Stimulated activated CD4-positive, alpha-beta T cell treated with anti-CD3 and anti-CD28 coated beads, TNF-alpha, amount 100 ng/mL, for 48 hours (primary cell): ENCODE results near the gene BANF1.
A peak's percentile ranks its signal among the peaks of the same experiment; 100 is the strongest.

ENCODE experiments used
- DNase-seq, 3 donors: peaks; one replicate each; pipeline ENCODE4 v3.0.0-alpha.2; 2020; ENCODE audit warnings: low read depth in 3 of 3

Gene BANF1

DNA sequence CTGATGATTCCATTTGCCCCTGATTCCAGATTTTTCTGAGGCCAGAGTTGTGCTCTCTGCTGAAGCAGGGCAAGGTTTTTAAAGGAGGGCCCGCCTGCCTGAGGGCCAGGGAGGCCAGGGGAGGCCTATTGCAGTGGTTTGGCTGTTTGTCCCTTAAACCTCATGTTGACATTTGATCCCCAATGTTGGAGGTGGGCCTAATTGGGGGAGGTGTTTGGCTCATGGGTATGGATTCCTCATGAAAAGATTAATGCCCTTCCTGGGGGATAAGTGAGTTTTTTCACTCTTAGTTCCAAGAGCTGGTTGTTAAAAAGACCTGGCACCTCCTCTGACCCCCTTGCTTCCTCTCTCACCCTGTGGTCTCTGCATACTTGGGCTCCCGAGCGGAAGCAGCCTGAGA is 37.5 kb downstream of the BANF1 start:
- DNase-seq = no peak

DNA sequence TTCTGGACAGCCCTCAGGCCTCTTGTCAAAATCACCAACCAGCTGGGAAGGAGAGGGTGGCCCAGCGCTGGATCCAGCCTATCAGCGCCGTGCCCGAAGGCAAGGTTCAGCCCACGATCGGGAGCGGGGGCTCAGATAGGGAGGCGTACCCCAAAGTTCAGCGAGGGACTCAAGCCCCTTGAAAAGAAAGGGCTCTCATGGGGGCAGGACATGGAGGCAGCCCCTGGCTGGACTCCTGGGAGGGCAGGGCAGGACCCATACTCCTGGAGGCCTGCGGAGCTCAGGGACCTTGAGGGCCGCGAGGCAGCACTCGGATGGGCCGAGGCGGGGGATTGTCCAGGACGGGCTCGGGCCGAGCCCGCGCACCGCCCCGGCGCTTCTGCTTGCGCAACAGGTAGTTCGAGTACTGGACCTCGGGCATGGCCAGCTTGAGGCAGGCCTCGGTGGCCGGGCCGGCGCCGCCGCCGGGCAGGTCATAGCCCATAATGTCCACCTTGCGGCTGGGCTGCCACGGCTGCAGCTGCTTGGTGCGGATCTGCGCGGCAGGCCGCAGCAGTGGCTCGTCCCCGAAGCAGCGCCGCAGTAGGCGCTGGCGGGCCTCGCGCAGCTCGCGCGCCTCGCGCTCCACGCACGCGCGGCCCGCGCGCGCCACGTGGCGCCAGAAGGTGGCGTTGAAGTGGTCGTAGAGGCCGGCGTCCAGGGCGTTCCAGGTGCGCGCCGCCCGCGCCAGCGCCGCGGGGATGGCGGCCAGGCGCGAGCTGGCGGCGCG is 40.1 kb downstream of the BANF1 start:
- no peak for DNase-seq

DNA sequence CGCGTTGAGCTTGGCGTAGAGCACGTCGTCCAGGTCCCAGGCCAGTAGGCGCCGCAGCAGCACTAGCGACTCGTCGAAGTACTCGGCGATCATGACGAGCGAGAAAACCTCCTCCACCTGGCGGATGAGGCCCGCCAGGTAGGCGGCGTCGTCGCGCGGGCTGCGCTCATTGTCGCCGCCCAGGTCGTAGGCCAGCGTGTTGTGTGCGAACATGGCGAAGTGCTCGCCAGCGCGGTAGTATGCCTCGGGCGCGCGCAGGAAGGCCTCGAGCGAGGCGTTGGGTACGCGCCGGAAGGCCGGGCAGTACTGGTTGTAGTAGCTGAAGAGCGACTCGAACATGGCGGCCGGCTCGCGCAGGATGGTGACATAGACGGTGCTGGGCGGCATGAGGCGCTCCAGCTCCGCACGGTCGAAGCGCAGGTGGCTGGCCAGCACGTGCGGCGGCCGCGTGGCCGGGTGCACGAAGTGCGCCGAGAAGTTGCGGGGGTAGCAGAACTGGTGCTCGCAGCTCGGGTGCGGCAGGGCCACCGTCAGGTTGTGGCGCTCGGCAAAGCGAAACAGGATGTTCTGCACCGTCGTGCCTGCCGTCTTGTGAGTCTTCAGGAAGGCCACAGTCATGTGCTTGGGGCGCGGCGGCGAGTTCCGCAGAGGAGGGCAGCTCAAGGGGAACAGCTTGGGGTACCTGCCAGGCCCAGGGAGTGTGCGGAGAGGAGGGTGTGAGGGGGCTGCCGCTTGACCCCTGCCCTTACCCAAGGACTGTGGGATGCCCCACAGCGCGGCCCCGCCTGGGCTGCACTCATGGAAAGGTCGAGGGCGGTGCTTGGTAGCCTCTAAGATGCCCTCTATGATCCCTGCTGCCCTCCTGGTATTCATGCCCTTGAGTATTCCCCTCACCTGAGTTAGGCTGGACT is 40.9 kb downstream of the BANF1 start:
- no peak for DNase-seq

DNA sequence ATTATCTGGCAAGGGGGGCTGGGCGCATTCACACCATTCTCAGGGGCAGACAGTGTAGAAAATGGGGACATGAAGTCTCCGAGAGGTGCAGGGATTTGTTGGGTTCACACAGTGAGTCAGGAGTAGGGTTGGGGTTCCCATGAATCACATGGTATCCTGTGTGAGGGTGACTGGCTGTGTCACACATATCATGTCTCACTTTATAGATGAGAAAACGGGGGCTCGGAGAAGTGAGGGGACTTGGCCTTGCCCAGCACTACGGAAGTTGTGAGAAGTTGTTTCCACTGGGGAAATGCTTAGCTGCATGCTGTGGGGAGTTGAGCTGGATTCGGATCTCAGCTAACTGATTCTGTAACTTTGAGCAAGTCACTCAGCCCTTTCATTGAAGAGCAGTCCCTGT is 42.5 kb downstream of the BANF1 start:
- no peak for DNase-seq

DNA sequence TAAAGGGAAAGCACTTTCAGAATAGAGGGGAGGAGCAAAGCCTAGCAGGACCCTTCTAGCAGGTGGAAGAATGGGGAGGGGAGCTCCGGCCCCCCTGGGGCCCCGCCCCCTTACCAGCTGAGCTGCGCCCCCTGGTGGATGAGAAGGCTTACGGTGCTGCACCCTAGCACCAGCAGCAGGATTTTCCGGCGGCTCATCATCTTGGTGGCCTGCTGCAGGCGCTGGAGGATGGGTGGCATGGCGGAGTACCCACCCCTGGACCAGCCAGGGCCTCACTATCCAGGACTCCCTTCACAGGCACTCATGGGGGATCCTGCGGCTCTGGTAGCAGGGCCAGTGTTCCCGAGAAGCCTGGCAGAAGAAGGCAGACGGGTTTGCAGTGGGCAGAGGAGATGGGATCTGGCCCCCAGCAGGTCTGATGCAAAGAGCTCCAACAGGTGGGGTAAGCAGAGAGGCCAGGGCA is 42.9 kb downstream of the BANF1 start:
- peak; percentile 68 to 87 (median 72) for DNase-seq

DNA sequence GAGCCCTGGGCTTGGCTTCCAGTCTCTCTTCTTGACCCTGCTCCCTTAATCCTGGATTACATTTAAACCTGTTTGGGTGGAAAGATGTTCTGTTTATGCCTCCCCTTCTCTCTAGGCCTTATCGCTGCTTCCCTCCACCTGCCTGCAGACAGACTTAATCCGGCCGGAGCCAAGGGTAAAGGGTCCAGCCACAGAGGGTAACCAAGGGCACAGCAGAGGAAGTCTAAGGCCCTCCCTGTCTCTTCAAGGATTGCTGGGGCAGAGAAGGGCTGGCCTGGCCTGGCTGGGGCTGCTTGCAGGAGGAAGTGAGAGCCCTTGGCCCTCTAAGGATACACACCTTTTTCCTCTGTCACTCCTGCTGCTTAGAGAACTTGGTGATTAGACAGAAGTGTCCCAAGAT is 44.6 kb downstream of the BANF1 start:
- no peak for DNase-seq

DNA sequence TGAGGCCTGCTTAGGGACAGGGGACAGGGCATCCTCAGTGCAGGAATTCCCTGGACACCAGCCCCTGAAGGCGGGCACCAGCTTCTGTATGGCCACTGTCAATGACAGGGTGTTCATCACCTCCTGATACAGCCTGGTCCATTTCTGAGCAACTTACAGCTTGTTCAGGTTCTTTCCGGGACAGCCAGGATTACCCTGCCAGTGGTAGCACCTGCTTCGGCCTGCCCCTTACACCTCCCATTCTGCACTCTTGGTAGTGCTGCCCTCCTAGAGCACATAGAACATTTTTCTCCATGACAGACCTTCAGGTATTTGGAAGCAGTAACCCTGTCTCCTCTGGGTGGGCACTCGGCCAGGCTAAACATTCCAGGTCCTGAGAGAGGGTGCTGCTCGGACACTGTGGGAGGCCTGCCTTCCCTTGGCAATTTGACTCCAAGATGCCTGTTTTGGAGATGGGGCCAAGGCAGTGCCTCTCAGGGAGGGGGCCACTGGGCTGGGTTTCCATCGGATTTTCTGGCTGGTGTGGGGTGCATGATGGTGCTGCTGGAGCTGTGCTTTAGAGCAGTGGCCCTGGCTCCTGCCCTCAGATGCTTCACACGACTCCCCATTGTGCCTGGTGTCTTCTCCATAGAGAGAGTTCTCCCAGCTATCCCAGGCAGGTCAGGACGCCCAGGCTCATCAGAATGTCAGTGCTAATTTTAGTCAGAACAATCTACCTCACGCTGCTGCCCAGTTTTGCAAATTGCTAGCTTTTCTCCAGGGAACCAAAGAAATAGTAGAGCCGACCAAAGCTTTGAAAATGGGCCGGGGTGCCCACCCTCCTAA is 45.5 kb downstream of the BANF1 start:
- DNase-seq = no peak

DNA sequence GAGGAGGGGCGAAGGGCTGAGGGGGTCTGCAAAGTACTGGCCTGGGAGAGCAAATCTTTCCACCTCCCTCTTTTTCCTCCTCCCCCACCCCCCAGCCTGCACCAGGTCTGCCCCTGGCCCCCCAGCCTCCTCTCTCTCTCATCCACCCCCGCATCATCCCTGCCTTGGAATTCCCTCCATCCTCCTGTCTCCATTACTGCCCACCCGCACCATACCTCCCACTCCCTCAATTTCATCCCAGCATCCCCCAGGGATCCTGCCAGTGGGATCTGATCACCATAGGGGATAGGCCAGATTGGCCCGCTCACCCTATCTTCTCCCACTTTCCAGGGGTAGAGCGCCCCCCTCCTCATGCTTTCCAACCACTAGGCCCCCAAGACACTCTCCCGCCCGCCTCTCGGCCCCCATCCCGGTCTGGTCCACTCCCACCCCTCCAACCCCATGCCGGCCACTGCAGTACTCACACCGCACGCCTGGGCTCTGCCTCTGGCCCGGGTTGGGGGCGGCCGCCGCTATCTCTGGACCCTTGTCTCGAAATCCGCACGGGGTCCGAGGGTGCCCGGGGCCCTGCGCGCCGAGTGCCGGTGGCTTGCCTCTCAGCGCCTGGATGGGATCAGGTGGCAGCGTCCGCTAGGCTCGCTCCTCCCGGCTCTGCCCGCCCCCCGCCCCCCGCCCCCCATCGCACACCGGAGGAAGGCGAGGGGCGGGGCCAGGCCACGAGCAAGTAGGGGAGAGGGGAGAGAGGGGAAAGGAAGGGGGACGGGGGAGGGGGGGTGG is 46.4 kb downstream of the BANF1 start, which contains the start of gene GAL3ST3:
Gene GAL3ST3 (minus strand): TSS at position 615 of the 777 bp plus-strand sequence. CDS start 3,746 bp downstream, outside the sequence.
- DNase-seq = no peak

DNA sequence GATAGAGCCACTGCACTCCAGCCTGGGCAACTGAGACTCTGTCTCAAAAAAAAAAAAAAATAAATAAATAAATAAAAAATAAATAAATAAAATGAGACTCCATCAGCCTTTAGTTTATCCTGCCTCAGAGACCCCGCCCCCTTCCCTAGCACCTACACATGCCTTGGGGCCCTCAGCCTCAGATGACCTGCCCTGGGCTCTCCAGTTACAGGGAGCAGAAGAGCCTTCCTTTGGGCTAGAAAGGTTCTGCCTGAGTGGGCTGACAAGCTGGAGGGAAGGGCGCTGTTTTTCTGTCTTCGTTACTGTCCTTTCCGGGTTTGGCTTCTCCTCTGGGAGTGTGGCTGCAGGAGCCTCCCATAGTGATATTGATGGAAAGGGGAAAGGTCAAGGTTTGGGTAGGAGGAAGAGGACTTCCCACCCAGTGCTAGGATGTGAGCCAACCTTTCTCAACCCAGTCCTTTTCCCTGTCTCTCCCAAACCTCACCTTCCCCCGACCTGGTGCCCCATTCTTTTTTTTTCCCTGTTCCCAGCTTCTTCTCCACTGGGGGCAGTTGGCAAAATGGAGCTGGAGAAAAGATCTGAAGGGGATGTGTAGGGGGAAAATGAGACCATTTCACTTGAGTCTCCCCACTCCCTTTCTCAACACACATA is 48.4 kb downstream of the BANF1 start:
- DNase-seq = no peak

DNA sequence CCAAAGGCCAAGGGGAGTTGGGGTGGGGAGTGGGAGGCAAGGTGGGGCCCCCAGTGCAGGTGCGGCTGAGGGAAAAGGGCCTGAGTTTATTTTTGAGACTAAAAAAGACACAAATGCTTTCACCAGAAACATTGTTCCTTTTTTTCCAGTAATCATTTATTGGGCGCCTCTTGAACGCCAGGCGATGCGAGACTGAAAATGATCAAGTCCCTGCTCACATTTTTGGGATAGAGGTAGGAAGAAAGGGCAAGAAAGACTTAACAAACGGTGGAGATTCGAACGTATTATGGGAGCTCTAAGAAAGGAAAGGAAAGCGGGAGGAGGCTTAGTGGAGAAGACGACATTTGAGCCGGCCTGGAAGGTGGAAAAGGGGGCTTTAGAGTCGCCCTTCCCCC is 49.1 kb downstream of the BANF1 start:
- DNase-seq = no peak

DNA sequence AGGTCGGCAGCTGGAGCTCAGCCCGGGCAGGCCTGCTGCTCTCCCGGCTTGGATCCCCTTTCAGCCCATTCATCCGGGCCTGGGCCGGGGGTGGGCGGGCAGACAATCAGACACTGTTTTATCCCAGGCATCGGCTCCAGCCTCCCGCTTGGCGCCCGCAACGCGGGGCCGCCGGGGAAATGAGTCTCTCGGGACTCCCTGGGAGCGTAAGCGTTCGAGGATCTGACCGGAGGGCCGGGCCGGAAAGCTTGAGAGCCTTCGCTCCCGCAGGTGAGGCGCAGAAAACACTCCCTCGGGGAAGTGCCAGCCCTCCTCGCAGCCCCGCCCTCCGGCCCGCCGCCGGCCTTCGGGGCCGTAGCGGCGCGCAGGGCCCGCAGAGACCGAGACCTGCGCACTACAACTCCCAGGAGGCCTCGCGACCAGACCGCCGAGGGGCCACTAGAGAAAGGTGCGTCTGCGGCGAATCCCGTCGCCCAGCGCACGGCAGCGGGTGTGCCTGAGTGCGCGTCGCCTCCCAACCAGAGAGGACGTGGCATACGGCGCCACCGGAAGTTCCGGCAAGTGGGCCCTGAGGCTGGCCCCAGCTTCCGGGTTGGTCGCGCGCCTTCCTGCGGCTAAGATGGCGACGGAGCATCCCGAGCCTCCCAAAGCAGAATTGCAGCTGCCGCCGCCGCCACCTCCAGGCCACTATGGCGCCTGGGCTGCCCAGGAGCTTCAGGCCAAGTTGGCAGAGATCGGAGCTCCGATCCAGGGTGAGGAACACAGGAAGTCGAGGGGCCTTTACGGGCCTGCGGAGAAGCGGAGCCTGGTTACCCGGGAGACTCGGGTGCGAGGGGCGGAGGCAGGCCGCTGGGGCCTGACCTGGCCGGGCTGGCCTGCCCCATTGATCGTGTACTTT is 49.7 kb downstream of the BANF1 start, which contains the start of gene SF3B2:
Gene SF3B2 (plus strand): TSS at position 599 of the 898 bp plus-strand sequence. CDS start 21 bp downstream, at position 620.
- DNase-seq = peak; percentile 90 to 96 (median 92)

DNA sequence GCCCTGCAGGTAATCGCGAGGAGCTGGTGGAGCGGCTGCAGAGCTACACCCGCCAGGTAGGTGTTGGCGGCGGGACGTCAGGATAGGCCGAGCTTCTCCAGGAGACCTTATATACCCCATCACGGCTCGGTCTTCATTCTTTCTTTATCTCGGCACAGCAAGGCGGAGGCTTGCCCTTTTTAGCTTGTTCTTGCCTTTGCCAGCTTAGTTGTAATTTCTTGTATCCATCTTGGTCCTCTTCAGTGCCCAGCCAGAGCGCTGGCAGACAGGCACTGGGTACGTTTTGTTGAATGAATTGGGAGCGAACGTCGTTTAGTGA is 50.3 kb downstream of the BANF1 start:
- DNase-seq = no peak
